Mesenchymal stem cell (in vitro differentiated cells and primary cell): Measurements from ENCODE around the gene ATP2C1.

Experiments
- DNase-seq: peaks from one replicate; pipeline ENCODE4 v3.0.0-alpha.2; 2013
- H2AFZ ChIP-seq: one replicate; pipeline ENCODE4 v1.6.1; 2013; ENCODE audit warnings: low read depth, mild to moderate bottlenecking, control low read depth, inconsistent platforms, low read length, moderate library complexity
- H2AK5ac ChIP-seq: 2 replicates; pipeline ENCODE4 v1.6.1; 2013; ENCODE audit warnings: low read length, moderate library complexity, mild to moderate bottlenecking, inconsistent platforms; ENCODE audit not compliant: severe bottlenecking
- H2BK120ac ChIP-seq: one replicate; pipeline ENCODE4 v1.6.1; 2013; ENCODE audit warnings: low read depth, mild to moderate bottlenecking, inconsistent platforms, low read length, moderate library complexity
- H2BK12ac ChIP-seq, 2 experiments: one replicate each; pipeline ENCODE4 v1.6.1; 2013; ENCODE audit warnings: inconsistent platforms in 2 of 2, low read length in 2 of 2, mild to moderate bottlenecking in 2 of 2, moderate library complexity in 2 of 2, control low read depth in 1 of 2
- H2BK15ac ChIP-seq: one replicate; pipeline ENCODE4 v1.6.1; 2013; ENCODE audit warnings: mild to moderate bottlenecking, low read depth, inconsistent platforms; ENCODE audit not compliant: poor library complexity, severe bottlenecking
- H2BK5ac ChIP-seq: 2 replicates; pipeline ENCODE4 v1.6.1; 2013; ENCODE audit warnings: low read depth, mild to moderate bottlenecking, low read length, control low read depth, inconsistent platforms; ENCODE audit not compliant: poor library complexity, severe bottlenecking
- H3K14ac ChIP-seq, 2 experiments: one replicate each; pipeline ENCODE4 v1.6.1; 2013; ENCODE audit warnings: inconsistent platforms in 2 of 2, low read length in 2 of 2, control low read depth in 1 of 2, mild to moderate bottlenecking in 1 of 2, moderate library complexity in 1 of 2
- H3K18ac ChIP-seq, 2 experiments: one replicate each; pipeline ENCODE4 v1.6.1; 2013; ENCODE audit warnings: inconsistent platforms in 2 of 2, low read length in 2 of 2, control low read depth in 1 of 2, low read depth in 1 of 2, mild to moderate bottlenecking in 1 of 2
- H3K23ac ChIP-seq, 2 experiments: one replicate each; pipeline ENCODE4 v1.6.1; 2013; ENCODE audit warnings: inconsistent platforms in 2 of 2, low read length in 2 of 2, mild to moderate bottlenecking in 2 of 2, moderate library complexity in 2 of 2, control low read depth in 1 of 2
- H3K27ac ChIP-seq: 2 replicates; pipeline ENCODE4 v1.5.1; 2013; ENCODE audit warnings: mild to moderate bottlenecking, moderate library complexity, low read length, control low read depth, inconsistent platforms; ENCODE audit not compliant: poor library complexity, severe bottlenecking
- H3K27me3 ChIP-seq, 2 experiments: 2 replicates each; pipeline versions ENCODE4 v1.6.1 to v1.7.0; 2013; ENCODE audit warnings: low read length in 2 of 2, mild to moderate bottlenecking in 2 of 2, moderate library complexity in 2 of 2, control low read depth in 1 of 2, inconsistent platforms in 1 of 2; ENCODE audit not compliant: control insufficient read depth in 1 of 2, insufficient read depth in 1 of 2
- H3K36me3 ChIP-seq, 2 experiments: 2 replicates each; pipeline versions ENCODE4 v1.6.1 to v1.7.0; 2013; ENCODE audit warnings: low read length in 2 of 2, control low read depth in 1 of 2, inconsistent platforms in 1 of 2, low read depth in 1 of 2, mild to moderate bottlenecking in 1 of 2; ENCODE audit not compliant: insufficient read depth in 2 of 2, control insufficient read depth in 1 of 2
- H3K4ac ChIP-seq, 2 experiments: one replicate each; pipeline ENCODE4 v1.6.1; 2013; ENCODE audit warnings: inconsistent platforms in 2 of 2, low read length in 2 of 2, mild to moderate bottlenecking in 2 of 2, moderate library complexity in 2 of 2, control low read depth in 1 of 2, low read depth in 1 of 2
- H3K4me1 ChIP-seq: 2 replicates; pipeline ENCODE4 v1.6.1; 2013; ENCODE audit warnings: low read depth, low read length, control low read depth; ENCODE audit not compliant: control insufficient read depth, insufficient read depth
- H3K4me2 ChIP-seq: 2 replicates; pipeline ENCODE4 v1.6.1; 2013; ENCODE audit warnings: low read length, mild to moderate bottlenecking, inconsistent platforms; ENCODE audit not compliant: poor library complexity, severe bottlenecking
- H3K4me3 ChIP-seq, 2 experiments: 2 replicates each; pipeline versions ENCODE4 v1.5.1 to v1.7.0; 2013; ENCODE audit warnings: low read length in 2 of 2, mild to moderate bottlenecking in 2 of 2, control low read depth in 1 of 2, low read depth in 1 of 2; ENCODE audit not compliant: insufficient read depth in 1 of 2
- H3K79me1 ChIP-seq: replicated peaks from 2 replicates; pipeline ENCODE4 v1.6.1; 2013; ENCODE audit warnings: mild to moderate bottlenecking, control low read depth, low read length, inconsistent platforms; ENCODE audit not compliant: poor library complexity, severe bottlenecking
- H3K9ac ChIP-seq: 2 replicates; pipeline ENCODE4 v1.7.0; 2013; ENCODE audit warnings: mild to moderate bottlenecking, low read length, moderate library complexity
- H3K9me3 ChIP-seq: 2 replicates; pipeline ENCODE4 v1.7.0; 2013; ENCODE audit warnings: mild to moderate bottlenecking, low read length; ENCODE audit not compliant: control insufficient read depth
- H4K8ac ChIP-seq: one replicate; pipeline ENCODE4 v1.6.1; 2013; ENCODE audit warnings: inconsistent platforms, mild to moderate bottlenecking, low read length, moderate library complexity
- H4K91ac ChIP-seq: one replicate; pipeline ENCODE4 v1.6.1; 2013; ENCODE audit warnings: mild to moderate bottlenecking, low read length, inconsistent platforms
- WGBS: methylation state at CpG from one replicate; pipeline ENCODE4 v1.1.7; 2013; ENCODE audit warnings: mixed read lengths; 5-methylcytosine and 5-hydroxymethylcytosine counted together

Gene ATP2C1

DNA sequence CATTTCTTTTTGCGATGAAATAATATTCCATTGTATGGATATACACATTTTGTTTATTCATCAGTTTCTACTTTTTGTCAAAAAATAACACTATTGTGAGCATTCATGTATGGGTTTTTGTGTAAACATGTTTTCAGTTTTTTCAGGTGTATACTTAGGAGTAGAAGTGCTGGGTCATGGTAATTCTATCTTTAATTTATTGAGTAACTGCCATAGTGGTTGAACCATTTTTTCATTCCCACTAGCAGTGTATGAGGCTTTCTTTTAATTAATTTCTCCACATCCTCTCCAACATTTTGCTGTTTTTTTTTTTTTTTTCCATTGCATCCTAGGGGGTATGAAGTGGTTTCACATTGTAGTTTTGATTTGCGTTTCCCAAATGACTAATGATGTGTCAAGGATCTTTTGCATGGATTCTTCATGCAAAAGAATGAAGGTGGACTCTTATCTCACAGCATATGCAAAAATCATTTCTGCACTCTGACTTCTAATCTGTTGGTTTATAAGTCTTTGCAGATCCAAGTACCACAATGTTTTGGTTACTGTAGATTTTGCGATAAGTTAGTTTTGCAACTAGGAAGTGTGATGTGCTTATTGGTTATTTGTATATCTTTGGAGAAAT lies 12.6 kb downstream of the ATP2C1 start:
- 58% methylated on average over 2 of the region's 3 CpGs for WGBS
- H2BK15ac ChIP-seq = no peak overlapping the region
- no peak overlapping the region for H3K4me3 ChIP-seq
- H3K9ac ChIP-seq = no peak overlapping the region
- no peak overlapping the region for H3K4ac ChIP-seq
- H4K8ac ChIP-seq = no peak overlapping the region
- no peak overlapping the region for H2AK5ac ChIP-seq
- H4K91ac ChIP-seq = no peak overlapping the region
- H3K23ac ChIP-seq = no peak overlapping the region
- peaks cover 1% of the 10 kb centered on the region for H3K79me1 ChIP-seq
- no peaks in the 10 kb centered on the region for H3K4me1 ChIP-seq
- no peak overlapping the region for H2BK5ac ChIP-seq
- H3K14ac ChIP-seq = no peak overlapping the region
- no peaks in the 10 kb centered on the region for H3K9me3 ChIP-seq
- no peak overlapping the region for H2BK120ac ChIP-seq
- H2BK12ac ChIP-seq = no peak overlapping the region
- no peak overlapping the region for H2AFZ ChIP-seq
- DNase-seq = peak; percentile 57
- no peaks in the 10 kb centered on the region for H3K36me3 ChIP-seq
- no peak overlapping the region for H3K27ac ChIP-seq
- no peak overlapping the region for H3K18ac ChIP-seq
- H3K27me3 ChIP-seq = no peaks in the 10 kb centered on the region
- H3K4me2 ChIP-seq = no peak overlapping the region

DNA sequence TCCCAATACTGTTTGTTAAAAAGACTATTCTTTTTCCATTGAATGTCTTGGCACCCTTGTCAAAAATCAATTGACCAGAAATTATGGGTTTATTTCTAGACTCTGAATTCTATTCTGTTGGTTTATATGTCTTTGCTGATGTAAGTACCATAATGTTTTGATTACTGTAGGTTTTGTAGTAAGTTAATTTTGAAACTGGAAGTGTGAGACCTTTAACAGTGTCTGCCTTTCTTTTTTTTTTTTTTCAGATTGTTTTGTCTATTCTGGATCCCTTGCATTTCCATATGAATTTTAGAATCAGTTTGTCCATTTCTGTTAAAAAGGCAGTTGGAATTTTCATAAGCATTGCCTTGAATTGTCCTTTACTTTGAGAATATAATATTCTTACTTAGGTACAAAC lies 13.6 kb downstream of the ATP2C1 start:
- Histone ChIP-seq H2BK15ac (no peak overlapping the region), H3K4me1 (no peaks in the 10 kb centered on the region), H3K4me3 (no peak overlapping the region), H2AFZ (no peak overlapping the region), H2BK12ac (no peak overlapping the region), H3K18ac (no peak overlapping the region), H4K91ac (no peak overlapping the region), H2BK5ac (no peak overlapping the region), H3K9ac (no peak overlapping the region), H3K14ac (no peak overlapping the region), H3K4ac (no peak overlapping the region), H3K9me3 (no peaks in the 10 kb centered on the region), H3K27ac (no peak overlapping the region), H3K4me2 (no peak overlapping the region), H3K36me3 (no peaks in the 10 kb centered on the region), H3K79me1 (no peaks in the 10 kb centered on the region), H2BK120ac (no peak overlapping the region), H3K23ac (no peak overlapping the region), H2AK5ac (no peak overlapping the region), H4K8ac (no peak overlapping the region), H3K27me3 (no peaks in the 10 kb centered on the region)
- DNase-seq = no peak

GRCh38 chr3:130907966-130908365 lies 14.1 kb downstream of the ATP2C1 start:
- no peaks in the 10 kb centered on the region for H3K9me3 ChIP-seq
- H2BK120ac ChIP-seq = no peak overlapping the region
- no peaks in the 10 kb centered on the region for H3K79me1 ChIP-seq
- H3K9ac ChIP-seq = no peak overlapping the region
- H3K4ac ChIP-seq = no peak overlapping the region
- H3K14ac ChIP-seq = no peak overlapping the region
- H4K8ac ChIP-seq = no peak overlapping the region
- H2BK12ac ChIP-seq = no peak overlapping the region
- no peaks in the 10 kb centered on the region for H3K4me1 ChIP-seq
- DNase-seq = no peak
- no peak overlapping the region for H3K23ac ChIP-seq
- H3K36me3 ChIP-seq = no peaks in the 10 kb centered on the region
- H2AFZ ChIP-seq = no peak overlapping the region
- H2BK15ac ChIP-seq = no peak overlapping the region
- no peak overlapping the region for H3K4me3 ChIP-seq
- H3K27ac ChIP-seq = no peak overlapping the region
- H3K27me3 ChIP-seq = no peaks in the 10 kb centered on the region
- no peak overlapping the region for H2BK5ac ChIP-seq
- H3K18ac ChIP-seq = no peak overlapping the region
- no peak overlapping the region for H4K91ac ChIP-seq
- no peak overlapping the region for H2AK5ac ChIP-seq
- no peak overlapping the region for H3K4me2 ChIP-seq

DNA sequence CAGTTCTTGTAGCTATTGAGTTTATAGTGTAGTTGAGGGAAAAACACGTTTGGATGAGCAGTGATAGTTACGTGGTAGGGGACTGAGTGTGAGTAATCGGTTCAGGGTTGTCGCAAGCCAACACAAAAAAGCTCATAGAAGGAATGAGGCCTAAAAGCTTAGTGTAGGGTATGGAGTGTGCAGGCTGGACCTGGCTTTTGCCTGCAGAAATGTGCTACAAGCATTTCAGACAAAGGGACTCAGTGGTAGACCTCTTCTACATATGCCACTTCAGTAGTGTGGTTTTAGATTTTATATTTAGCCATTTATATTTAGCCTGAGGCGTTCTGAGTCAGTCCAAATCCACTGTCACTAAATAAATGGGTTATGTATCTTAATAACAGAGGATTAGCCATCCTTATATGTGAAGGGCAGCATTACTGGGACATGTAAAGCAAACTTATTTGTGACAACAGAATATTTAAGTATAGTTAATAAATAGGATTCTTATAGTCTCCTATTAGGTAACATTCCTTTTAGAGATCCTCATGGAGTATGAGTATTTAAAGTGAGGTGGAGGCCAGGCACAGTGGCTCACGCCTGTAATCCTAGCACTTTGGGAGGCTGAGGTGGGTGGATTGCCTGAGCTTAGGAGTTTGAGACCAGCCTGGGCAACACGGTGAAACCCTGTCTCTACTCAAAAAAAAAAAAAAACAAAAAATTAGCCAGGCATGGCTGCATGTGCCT lies 21.8 kb downstream of the ATP2C1 start:
- no peak for DNase-seq
- peaks cover 3% of the 10 kb centered on the region for H3K79me1 ChIP-seq
- no peak overlapping the region for H2AFZ ChIP-seq
- peaks cover 3% of the 10 kb centered on the region for H3K9me3 ChIP-seq
- H3K4ac ChIP-seq = no peak overlapping the region
- peaks cover 6 to 10% of the 10 kb centered on the region in 2 experiments for H3K36me3 ChIP-seq
- H3K14ac ChIP-seq = no peak overlapping the region
- H3K23ac ChIP-seq = no peak overlapping the region
- no peak overlapping the region for H3K4me3 ChIP-seq
- no peak overlapping the region for H4K8ac ChIP-seq
- H3K18ac ChIP-seq = no peak overlapping the region
- H2BK5ac ChIP-seq = no peak overlapping the region
- H4K91ac ChIP-seq = no peak overlapping the region
- no peak overlapping the region for H3K4me2 ChIP-seq
- no peaks in the 10 kb centered on the region for H3K4me1 ChIP-seq
- H2AK5ac ChIP-seq = no peak overlapping the region
- 95% methylated on average over 5 of the region's 7 CpGs for WGBS
- H3K27ac ChIP-seq = no peak overlapping the region
- H2BK120ac ChIP-seq = no peak overlapping the region
- no peak overlapping the region for H2BK15ac ChIP-seq
- H2BK12ac ChIP-seq = no peak overlapping the region
- H3K27me3 ChIP-seq = no peaks in the 10 kb centered on the region
- H3K9ac ChIP-seq = no peak overlapping the region
